ENCODE data around the gene DUSP2.
A peak's percentile ranks its signal among the peaks of the same experiment; 100 is the strongest.
"Not testable (repeated sequence)": the region's sequence is repeated elsewhere in the genome, so short reads cannot be mapped to it uniquely, and the experiment has no call there.

DUSP2 gene

DNA sequence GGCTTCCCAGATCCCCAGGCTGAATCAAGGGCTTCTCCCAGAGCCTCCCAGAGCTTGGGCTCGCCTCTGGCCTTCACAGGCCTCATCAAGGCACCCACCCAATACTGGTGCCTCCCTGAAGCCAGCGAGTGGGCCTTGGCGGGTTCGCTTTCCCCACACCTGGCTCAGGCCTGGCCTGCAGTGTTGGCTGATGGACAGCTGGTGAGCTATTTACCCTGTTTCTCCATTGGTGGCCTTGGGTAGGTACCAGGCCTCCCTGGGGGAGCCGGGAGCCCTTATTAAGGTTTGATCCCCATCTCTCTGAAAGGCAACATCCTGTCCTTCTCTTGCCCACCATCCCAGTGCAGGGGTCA lies 18.2 kb upstream of the DUSP2 start:
- DNase-seq (ENCODE audit: low read depth): no peak

DNA sequence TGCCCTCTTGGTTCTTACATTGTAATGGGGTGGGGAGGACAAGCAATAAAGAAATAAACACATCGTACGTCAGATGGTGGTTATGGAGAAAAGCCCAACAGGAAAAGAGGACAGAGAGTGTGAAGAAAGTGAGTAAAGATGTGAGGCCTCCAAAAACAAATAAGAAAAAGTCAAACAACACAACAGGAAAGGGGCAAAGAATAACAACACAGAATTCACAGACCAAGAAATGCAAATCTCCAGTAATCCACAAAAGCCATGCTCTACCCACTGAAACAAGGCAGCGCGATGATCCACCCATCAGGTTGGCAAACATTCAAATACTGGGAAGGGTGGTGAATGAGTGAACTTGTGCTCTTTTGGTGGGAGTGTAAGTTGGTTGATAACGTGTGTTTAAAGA lies 16.7 kb upstream of the DUSP2 start:
- no peak for DNase-seq (ENCODE audit: low read depth)

GRCh38 chr2:96160366-96160765 lies 15.1 kb upstream of the DUSP2 start:
- not testable (repeated sequence) for DNase-seq (ENCODE audit: low read depth)

DNA sequence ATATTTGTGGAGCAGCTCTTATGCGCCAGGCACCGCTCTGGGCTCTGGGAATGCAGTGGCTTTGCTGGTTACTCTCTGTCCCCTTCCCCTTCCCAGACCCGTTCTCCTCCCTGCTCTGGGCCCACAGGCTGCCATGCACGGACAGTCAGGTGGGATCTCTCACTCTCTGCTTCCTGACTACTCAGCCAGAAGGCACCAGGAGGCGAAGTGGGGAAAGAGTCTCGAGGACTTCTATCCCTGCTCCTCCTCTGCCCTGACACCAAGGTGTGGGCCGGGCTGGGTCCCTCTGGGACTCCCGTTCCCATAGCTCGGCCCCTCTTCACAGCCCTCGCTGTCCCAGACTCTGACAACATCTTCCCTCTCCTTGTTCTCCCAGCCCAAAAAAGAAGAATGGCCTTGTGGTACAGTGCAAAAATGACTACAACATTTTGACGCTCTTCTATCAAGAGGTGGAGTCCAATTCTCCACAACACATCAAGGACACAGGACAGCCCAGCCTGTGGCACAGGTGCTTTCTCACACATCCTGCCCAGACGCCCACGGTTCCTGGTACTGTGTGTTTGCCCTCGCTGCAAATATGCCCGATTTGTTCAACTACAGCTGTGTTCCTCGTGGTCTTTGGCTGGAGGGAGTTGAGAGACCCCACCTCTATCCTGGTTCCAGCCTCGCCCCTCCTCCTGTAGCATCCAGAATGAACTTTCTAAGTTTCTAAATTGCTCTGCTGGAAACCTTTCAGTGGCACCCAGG lies 14.0 kb upstream of the DUSP2 start:
- DNase-seq (ENCODE audit: low read depth): no peak

- no peak for DNase-seq (ENCODE audit: low read depth)
These were observed 13.3 kb upstream of the DUSP2 start for GRCh38 chr2:96158554-96158940.

- DNase-seq (ENCODE audit: low read depth): no peak
These were observed 12.7 kb upstream of the DUSP2 start for GRCh38 chr2:96157649-96158553.

- no peak for DNase-seq (ENCODE audit: low read depth)
These were observed 11.8 kb upstream of the DUSP2 start for GRCh38 chr2:96156926-96157648.

- no peak for DNase-seq (ENCODE audit: low read depth)
These were observed 11.0 kb upstream of the DUSP2 start for GRCh38 chr2:96156011-96156820.

GRCh38 chr2:96154506-96155380 lies 9.5 kb upstream of the DUSP2 start:
- DNase-seq (ENCODE audit: low read depth): no peak

DNA sequence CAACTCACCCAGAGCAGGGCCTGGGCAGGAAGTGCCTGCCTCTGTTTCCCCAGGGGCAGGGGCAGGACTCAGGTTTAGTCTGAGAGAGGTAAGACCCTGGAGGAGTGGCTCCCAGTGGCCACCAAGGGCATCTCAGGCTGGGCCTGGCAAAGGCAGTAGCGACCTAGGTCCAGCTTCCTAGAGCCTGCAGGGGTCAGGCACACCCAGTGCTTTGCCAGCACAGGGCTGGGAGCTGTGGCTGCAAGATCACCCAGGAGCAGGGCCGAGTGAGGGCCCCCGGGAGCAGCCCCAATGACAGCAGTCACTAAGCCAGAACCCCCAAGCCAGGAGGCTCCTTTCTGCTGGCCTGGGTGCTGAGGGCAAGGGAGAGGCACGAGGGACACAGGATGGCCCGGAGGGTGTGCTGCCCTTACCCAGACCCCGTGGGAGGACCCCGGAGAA lies 8.8 kb upstream of the DUSP2 start:
- no peak for DNase-seq (ENCODE audit: low read depth)

DNA sequence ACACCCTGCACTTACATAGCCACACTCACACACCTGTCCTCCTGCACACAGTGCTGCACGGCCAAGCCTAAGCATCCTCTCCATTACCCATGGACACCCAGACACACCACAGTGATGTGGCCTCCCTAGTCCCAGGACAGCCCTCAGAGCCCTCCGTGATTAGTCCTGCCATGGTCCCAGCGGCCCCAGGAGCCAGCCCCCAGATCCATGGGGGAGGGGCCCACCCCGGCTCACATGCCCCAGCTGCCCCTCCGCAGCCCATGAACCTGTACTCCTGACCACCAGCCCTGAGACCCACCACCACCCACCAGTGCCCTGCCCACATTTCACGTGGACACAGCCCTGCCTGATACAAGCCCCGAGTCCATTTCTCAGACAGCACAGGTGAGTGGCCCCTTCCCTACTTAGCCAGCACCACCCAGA lies 8.1 kb upstream of the DUSP2 start:
- DNase-seq (ENCODE audit: low read depth): no peak

GRCh38 chr2:96152304-96153161 lies 7.3 kb upstream of the DUSP2 start:
- DNase-seq (ENCODE audit: low read depth): no peak

GRCh38 chr2:96151595-96152303 lies 6.5 kb upstream of the DUSP2 start:
- DNase-seq (ENCODE audit: low read depth): no peak

- no peak for DNase-seq (ENCODE audit: low read depth)
These were observed 5.8 kb upstream of the DUSP2 start for GRCh38 chr2:96150791-96151594.

DNA sequence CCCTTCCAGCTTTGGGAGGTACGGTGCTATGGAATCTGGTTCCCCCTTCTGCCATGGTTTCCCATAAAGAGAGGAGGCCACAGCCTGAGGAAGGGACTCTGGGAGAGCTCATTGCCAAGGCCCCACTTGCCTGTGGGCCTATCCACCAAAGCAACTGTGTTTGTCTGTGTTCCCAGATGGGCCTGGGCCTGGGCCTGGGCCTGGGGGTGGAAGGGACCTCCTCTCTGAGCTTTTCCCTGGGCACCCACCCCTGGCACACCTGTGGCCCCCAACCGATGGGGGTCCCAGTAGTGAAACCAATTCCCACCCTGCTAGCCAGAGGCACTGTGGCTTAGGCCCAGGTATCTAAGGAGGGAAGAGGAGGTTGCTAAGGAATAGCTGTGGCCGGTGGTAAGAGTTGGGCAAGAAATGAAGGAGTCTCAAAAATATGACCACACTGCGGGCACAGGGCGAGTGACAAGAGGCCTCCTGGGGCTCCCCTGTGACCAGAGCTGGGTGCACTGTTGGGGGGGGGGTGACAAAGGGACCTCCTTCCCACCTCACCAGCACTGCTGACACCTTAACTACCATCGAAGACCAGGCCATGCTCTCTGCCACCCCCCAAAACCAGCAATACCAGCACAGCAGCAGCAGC lies 4.9 kb upstream of the DUSP2 start:
- no peak for DNase-seq (ENCODE audit: low read depth)

DNA sequence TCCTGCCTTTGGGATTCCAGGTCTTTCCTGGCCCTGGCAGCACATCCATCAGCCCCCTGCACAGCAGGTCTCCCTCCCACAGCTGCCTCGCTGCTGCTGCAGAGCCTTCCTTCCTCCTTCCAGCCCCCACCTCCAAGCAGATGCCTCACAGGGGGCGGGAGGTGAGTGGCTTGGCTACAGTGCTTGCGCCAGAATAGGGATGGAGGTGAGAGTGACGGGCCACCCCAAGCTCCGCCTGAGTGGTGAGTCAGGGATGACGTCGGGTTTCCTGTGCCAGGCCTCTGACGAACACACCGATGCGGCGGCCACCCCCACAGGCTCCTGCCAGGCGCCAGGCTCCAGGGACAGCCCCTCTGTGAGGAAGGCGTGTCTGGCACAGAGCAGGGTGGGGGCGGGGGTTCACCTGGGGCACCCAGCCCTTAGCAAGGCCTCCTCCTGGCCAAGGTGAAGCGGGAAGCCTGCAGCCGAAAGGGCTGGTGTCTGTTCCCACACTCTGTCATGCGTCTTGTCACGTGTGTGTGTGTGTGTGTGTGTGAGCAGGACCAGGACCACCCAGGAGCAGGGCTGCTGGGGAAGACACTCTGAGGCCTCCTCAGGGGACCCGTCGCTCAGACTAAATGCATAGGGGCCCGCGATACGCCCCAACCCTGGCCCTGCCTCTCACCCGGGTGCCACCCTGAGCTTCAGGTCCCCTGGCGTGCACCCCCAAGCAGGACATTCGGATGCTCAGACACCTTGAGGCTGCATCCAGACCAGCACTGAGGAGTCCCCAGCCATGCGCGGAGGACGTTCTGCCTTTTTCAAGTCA lies 3.4 kb upstream of the DUSP2 start:
- DNase-seq (ENCODE audit: low read depth): peak; percentile 87
